ENCODE results near the gene CDK5RAP3. TPM values are rescaled to one million over a fixed set of nuclear protein-coding genes. Genes with fewer than 3 reads are reported as not detected.
A peak's percentile ranks its signal among the peaks of the same experiment; 100 is the strongest.

Gene CDK5RAP3
- total RNA-seq, 1 donor from 2014 or later = 190 TPM

DNA sequence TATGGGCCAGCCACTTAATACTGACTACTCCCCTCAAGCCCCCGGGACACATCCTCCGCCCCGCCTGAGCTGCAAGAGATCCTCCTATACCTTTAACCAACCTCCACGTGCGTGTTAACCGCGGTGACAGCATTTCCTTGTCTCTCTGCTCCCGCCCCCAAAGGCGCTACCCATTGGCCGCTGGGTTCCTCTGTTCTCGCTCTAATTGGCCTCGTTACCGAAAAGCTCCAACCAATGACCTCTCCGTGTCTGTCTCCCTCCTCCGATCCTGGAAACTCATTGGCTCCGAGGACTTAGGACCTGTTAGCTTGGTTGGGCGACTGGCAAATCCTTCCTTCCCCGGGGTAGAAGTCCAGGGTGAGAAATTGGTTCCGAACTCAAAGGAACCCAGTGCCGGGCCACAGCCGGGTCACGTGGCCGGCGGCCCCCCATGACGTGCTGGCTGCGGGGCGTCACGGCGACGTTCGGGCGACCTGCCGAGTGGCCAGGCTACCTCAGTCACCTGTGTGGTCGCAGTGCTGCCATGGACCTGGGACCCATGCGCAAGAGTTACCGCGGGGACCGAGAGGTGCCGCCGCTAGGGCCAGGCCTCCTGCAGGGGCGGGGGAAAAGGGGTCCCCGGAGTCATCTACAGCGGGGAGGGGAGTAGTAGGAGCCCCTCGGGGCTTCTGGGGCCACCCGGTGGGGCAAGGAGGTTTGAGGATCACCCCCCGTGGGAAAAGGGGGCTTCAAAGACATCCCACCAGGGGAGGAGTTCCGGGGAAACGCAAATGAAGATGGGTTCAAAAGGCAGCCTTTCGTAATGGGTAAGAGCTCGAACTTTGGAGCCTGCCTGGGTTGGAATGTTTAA lies 29.4 kb upstream of the CDK5RAP3 start, which contains the start of gene PNPO:
Gene PNPO, plus strand, starts transcription at position 326 of the 850 bp plus-strand sequence. Its CDS starts 105 bp downstream, at position 431.
- intact Hi-C loops (cut with micrococcal nuclease) = loop anchor here (1.0 to 5.0 kb wide), 10 partner anchors 8 to 951 kb away; partner anchors contain the start of genes ATP5MC1, LRRC46, MRPL10 and NFE2L1
- peaks cover 1% of the 10 kb centered on the region for H3K27me3 Mint-ChIP-seq (ENCODE audit: insufficient read depth)
- H3K27ac Mint-ChIP-seq = peak within 1 kb of the TSS; percentile 96
- peak; percentile 95 for DNase-seq (ENCODE audit: low spot score)
- peaks cover 68% of the 10 kb centered on the region for H3K4me1 Mint-ChIP-seq (ENCODE audit: low read depth)
- peaks cover 5% of the 10 kb centered on the region for H3K9me3 Mint-ChIP-seq
- H3K36me3 Mint-ChIP-seq (ENCODE audit: low read depth) = peaks cover 24% of the 10 kb centered on the region
- H3K4me3 Mint-ChIP-seq = peak within 1 kb of the TSS; percentile 92

DNA sequence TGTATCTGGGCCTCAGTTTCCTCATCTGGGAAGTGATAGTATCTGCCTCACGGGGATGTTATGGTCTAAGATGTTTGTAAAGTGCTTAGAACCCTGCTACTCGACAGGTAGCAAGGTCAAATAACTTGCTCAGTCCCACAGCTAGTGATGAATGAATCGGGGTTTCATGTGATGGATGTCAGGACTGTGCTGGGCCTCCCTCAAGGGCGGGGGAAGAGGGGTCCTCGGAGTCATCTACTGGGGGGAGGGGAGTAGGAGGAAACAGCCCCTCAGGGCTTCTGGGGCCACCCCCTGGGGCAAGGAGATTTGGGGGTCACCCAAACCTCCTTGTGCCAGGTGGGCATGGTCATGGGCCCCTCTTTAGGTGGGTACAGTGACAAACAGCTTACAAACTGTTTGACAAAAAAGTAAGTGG lies 28.8 kb upstream of the CDK5RAP3 start:
- Mint-ChIP-seq H3K4me3 (peak overlapping the region; percentile 92), H3K4me1 (ENCODE audit: low read depth) (peaks cover 68% of the 10 kb centered on the region), H3K9me3 (peaks cover 5% of the 10 kb centered on the region), H3K27me3 (ENCODE audit: insufficient read depth) (peaks cover 1% of the 10 kb centered on the region), H3K36me3 (ENCODE audit: low read depth) (peaks cover 28% of the 10 kb centered on the region), H3K27ac (peak overlapping the region; percentile 96)
- DNase-seq (ENCODE audit: low spot score) = no peak
- intact Hi-C loops (cut with micrococcal nuclease) = loop anchor here (5.0 kb wide), 2 partner anchors 220 to 950 kb away; partner anchors contain the start of gene ATP5MC1

DNA sequence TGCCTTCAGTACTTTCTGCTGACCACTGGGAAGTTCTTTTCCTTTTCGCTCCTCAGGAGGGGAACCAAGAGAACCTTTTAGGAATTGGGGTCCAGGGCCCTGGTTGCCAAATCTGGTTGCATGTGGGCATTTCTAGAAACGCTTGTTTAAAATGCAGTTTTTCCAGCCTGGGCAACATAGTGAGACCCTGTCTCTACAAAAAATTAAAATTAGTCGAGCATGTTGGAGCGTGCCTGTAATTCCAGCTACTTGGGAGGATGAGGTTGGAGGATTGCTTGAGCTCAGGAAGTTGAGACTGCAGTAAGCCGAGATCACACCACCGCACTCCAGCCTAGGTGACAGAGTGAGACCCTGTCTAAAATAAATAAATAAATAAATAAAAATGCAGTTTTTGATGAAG lies 28.3 kb upstream of the CDK5RAP3 start:
- H3K9me3 Mint-ChIP-seq = peaks cover 5% of the 10 kb centered on the region
- intact Hi-C loops (cut with micrococcal nuclease) = loop anchor here (5.0 kb wide), 2 partner anchors 220 to 950 kb away; partner anchors contain the start of gene ATP5MC1
- peaks cover 68% of the 10 kb centered on the region for H3K4me1 Mint-ChIP-seq (ENCODE audit: low read depth)

DNA sequence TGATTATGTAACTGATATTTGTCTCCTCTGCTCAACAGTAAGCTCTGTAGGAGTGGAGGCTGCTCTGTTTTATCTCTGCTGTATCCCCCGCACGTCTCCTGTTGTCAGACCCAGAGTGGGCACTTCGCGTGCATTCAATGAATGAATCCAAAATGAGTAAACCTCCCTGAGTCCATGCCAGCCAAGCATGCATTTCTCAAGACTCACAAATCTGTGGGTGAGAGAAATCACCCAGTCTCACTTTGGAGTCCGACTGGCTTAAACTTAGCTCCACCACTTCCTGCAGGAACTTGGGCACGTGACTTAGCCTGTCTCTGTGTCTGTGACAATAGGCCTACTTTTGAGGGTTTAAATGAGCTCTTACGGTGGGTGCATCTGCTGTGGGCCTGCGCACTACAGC lies 25.8 kb upstream of the CDK5RAP3 start:
- peaks cover 1% of the 10 kb centered on the region for H3K27me3 Mint-ChIP-seq (ENCODE audit: insufficient read depth)
- H3K4me1 Mint-ChIP-seq (ENCODE audit: low read depth) = peaks cover 74% of the 10 kb centered on the region
- peak overlapping the region; percentile 20 for H3K4me3 Mint-ChIP-seq
- DNase-seq (ENCODE audit: low spot score) = no peak
- H3K9me3 Mint-ChIP-seq = peaks cover 5% of the 10 kb centered on the region
- peaks cover 42% of the 10 kb centered on the region for H3K36me3 Mint-ChIP-seq (ENCODE audit: low read depth)
- H3K27ac Mint-ChIP-seq = peak overlapping the region; percentile 45
- intact Hi-C loops (cut with micrococcal nuclease) = no loop called here

More for the DNA sequence above, 28.3 kb upstream of the CDK5RAP3 start:
- H3K4me3 Mint-ChIP-seq = peak overlapping the region; percentile 92
- peaks cover 1% of the 10 kb centered on the region for H3K27me3 Mint-ChIP-seq (ENCODE audit: insufficient read depth)
- H3K36me3 Mint-ChIP-seq (ENCODE audit: low read depth) = peaks cover 30% of the 10 kb centered on the region
- DNase-seq (ENCODE audit: low spot score) = no peak
- peak overlapping the region; percentile 96 for H3K27ac Mint-ChIP-seq

DNA sequence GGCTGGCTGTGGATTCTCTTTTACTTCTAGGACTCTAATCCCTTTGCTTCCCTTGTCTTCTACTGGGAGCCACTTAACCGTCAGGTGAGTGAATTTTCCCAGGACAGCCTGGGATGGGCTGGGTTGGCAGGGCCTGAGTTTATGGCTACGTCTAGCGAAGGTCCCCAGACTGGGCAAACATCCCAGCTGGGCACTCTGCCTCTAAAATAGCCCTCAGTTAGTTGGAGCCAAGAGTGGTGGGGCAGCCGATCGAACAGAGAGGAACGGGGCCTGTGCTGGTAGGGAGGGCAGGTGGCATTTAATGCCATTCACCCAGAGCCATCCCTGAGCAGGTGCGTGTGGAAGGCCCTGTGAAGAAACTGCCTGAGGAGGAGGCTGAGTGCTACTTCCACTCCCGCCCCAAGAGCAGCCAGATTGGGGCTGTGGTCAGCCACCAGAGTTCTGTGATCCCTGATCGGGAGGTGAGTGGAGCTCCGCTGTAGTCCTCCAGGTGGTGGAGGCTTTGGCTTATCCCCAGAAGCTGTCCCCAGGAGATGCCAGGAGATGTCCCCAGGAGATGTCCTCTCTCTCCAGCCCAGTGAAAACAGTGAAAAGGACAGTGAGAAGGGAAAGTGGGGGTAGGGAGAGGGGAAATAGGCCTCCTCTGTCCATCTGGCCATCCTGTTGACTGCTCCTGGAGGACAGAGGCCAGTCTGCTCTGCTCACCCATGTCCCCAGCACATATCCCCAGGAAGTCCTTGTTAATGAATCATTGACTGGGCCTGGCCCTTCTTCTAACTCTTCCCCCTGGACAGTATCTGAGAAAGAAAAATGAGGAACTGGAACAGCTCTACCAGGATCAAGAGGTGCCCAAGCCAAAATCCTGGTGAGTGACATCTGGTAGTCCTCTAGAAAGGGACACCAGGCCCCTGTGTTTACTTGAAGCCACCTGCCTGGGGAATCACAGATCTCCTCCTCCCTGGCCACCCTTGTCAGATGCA lies 25.1 kb upstream of the CDK5RAP3 start:
- Mint-ChIP-seq H3K4me3 (no peak overlapping the region), H3K4me1 (ENCODE audit: low read depth) (peaks cover 67% of the 10 kb centered on the region), H3K9me3 (peaks cover 5% of the 10 kb centered on the region), H3K27me3 (ENCODE audit: insufficient read depth) (no peaks in the 10 kb centered on the region), H3K36me3 (ENCODE audit: low read depth) (peaks cover 42% of the 10 kb centered on the region), H3K27ac (peak overlapping the region; percentile 45)
- intact Hi-C loops (cut with micrococcal nuclease) = no loop called here
- no peak for DNase-seq (ENCODE audit: low spot score)

DNA sequence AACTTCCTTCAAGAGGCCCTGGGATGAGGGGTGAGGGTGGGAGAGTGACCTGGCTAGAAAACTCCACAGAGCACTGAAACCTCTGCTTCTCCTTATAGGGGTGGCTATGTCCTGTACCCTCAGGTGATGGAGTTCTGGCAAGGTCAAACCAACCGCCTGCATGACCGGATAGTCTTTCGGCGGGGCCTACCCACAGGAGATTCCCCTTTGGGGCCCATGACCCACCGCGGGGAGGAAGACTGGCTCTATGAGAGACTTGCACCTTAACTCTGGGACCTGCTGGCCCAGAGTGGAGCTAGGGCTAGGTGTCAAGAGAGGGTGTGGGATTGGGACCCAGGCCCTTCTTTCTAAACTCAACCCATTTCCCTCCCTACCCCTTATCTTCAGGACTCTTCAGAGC lies 24.4 kb upstream of the CDK5RAP3 start:
- H3K9me3 Mint-ChIP-seq = no peaks in the 10 kb centered on the region
- H3K4me3 Mint-ChIP-seq = no peak overlapping the region
- no peak for DNase-seq (ENCODE audit: low spot score)
- intact Hi-C loops (cut with micrococcal nuclease) = no loop called here
- H3K27me3 Mint-ChIP-seq (ENCODE audit: insufficient read depth) = no peaks in the 10 kb centered on the region
- H3K27ac Mint-ChIP-seq = no peak overlapping the region
- H3K4me1 Mint-ChIP-seq (ENCODE audit: low read depth) = peaks cover 61% of the 10 kb centered on the region
- peaks cover 37% of the 10 kb centered on the region for H3K36me3 Mint-ChIP-seq (ENCODE audit: low read depth)

DNA sequence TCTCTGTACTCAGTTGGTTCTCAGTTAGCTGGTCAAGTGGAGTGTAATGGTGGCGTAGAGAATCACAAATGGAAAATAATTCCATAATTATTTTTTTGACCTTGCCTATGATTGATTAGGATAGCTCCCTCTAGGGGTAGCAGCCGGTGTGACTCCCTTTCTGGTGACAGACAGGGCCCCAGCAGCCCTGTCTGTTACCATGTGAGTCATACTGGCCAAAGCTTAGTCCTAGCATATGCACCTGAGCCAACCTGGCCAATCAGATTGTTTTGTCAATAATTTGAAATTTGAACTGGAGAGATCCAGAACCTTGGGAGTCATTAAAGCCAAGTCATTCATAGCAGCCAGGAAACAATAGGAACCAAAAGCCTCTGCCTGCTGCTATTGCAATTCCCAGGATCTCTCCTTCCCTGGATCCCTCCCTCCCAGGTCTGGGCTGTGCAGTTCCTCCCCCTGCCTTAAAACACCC lies 23.9 kb upstream of the CDK5RAP3 start:
- no peak overlapping the region for H3K4me3 Mint-ChIP-seq
- peak overlapping the region; percentile 27 for H3K27ac Mint-ChIP-seq
- H3K4me1 Mint-ChIP-seq (ENCODE audit: low read depth) = peaks cover 59% of the 10 kb centered on the region
- intact Hi-C loops (cut with micrococcal nuclease) = loop anchor here (1.0 kb wide), 2 partner anchors 52 to 106 kb away; partner anchors contain the start of gene SCRN2
- H3K36me3 Mint-ChIP-seq (ENCODE audit: low read depth) = peaks cover 37% of the 10 kb centered on the region
- H3K9me3 Mint-ChIP-seq = no peaks in the 10 kb centered on the region
- DNase-seq (ENCODE audit: low spot score) = peak; percentile 55
- no peaks in the 10 kb centered on the region for H3K27me3 Mint-ChIP-seq (ENCODE audit: insufficient read depth)

DNA sequence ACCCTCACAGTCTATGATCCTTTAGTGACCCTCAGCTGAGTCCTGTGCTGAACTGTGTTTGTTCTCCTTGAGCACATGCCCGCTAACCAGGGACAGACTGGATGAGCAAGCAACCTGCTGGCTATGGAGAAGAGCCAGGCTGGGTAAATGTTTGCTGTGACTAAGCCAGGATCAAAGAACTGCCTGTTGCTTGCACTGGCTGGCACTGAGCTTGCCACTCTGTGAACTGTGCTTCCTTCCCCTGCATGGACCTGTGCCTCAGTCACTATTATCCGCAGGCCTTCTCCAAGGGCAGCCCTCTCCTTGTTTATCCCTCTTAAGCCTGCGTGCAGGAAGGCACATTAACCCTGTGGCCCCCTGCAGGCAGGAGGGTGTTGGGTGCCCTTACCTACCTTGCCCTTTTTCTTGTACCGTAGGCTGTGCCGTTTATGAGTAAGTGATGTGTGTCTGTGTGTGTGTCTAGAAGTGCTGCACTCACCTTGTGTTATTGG lies 22.2 kb upstream of the CDK5RAP3 start:
- Mint-ChIP-seq H3K4me1 (ENCODE audit: low read depth) (peaks cover 46% of the 10 kb centered on the region), H3K27ac (peak overlapping the region; percentile 69), H3K27me3 (ENCODE audit: insufficient read depth) (no peaks in the 10 kb centered on the region), H3K4me3 (peak overlapping the region; percentile 70), H3K9me3 (no peaks in the 10 kb centered on the region), H3K36me3 (ENCODE audit: low read depth) (peaks cover 35% of the 10 kb centered on the region)
- intact Hi-C loops (cut with micrococcal nuclease) = loop anchor here (1.0 to 2.0 kb wide), 4 partner anchors 7 to 126 kb away; partner anchors contain the start of gene PNPO
- no peak for DNase-seq (ENCODE audit: low spot score)

DNA sequence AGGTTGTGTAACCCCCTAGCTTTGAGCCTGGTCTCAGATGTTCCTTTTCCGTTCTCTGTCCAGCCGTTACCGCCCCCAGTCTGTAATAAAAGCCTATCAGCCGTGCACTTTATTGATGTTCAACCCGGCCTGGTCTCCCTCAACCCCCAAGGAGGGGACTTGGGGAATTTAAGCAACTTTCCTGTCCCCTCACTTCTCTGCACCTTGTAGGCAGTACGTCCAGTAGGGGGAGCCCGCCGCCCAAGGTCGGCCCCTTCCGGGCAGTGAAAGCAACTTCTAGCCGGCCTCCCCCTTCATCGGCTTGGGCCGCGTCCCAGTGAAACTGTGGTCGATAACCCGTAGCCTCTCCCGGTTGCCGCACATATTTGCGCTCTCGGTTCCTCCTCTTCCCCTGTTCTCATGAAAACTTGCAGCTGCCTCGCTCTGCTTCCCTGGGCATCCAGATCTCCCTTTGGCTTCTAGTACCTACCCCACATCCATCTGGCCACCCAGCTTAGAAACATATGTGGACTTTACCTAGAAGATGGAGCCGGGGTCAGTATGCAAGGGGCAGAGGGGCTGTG lies 21.6 kb upstream of the CDK5RAP3 start:
- DNase-seq (ENCODE audit: low spot score) = peak; percentile 76
- Mint-ChIP-seq H3K4me1 (ENCODE audit: low read depth) (peaks cover 41% of the 10 kb centered on the region), H3K4me3 (peak overlapping the region; percentile 70), H3K9me3 (no peaks in the 10 kb centered on the region), H3K36me3 (ENCODE audit: low read depth) (peaks cover 31% of the 10 kb centered on the region), H3K27ac (peak overlapping the region; percentile 76), H3K27me3 (ENCODE audit: insufficient read depth) (no peaks in the 10 kb centered on the region)
- intact Hi-C loops (cut with micrococcal nuclease) = loop anchor here (1.0 to 2.0 kb wide), 4 partner anchors 8 to 125 kb away; partner anchors contain the start of gene PNPO

DNA sequence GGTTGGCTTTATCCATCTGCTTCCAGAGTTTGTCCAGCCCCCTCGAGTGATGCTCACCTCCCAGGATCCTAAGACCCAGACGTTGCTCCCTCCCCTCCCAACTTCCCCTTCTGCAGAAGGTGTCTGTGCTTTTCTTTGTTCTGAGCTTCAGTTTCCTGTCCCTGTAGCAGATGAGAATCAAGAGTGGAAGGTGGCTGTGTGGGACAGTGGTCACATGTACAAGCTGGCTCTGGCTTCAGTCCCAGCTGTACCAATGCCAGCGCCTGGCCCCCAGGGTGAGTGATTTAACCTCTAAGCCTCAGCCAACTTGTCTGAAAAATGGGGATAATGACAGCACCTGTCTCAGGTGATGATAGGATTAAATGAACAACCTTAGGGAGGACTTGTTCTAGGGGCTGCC lies 21.0 kb upstream of the CDK5RAP3 start:
- no peaks in the 10 kb centered on the region for H3K27me3 Mint-ChIP-seq (ENCODE audit: insufficient read depth)
- H3K4me3 Mint-ChIP-seq = peak overlapping the region; percentile 34
- H3K4me1 Mint-ChIP-seq (ENCODE audit: low read depth) = peaks cover 34% of the 10 kb centered on the region
- H3K36me3 Mint-ChIP-seq (ENCODE audit: low read depth) = peaks cover 26% of the 10 kb centered on the region
- H3K27ac Mint-ChIP-seq = peak overlapping the region; percentile 76
- intact Hi-C loops (cut with micrococcal nuclease) = loop anchor here (1.0 to 2.0 kb wide), 4 partner anchors 9 to 124 kb away; partner anchors contain the start of gene PNPO
- no peak for DNase-seq (ENCODE audit: low spot score)
- H3K9me3 Mint-ChIP-seq = no peaks in the 10 kb centered on the region

DNA sequence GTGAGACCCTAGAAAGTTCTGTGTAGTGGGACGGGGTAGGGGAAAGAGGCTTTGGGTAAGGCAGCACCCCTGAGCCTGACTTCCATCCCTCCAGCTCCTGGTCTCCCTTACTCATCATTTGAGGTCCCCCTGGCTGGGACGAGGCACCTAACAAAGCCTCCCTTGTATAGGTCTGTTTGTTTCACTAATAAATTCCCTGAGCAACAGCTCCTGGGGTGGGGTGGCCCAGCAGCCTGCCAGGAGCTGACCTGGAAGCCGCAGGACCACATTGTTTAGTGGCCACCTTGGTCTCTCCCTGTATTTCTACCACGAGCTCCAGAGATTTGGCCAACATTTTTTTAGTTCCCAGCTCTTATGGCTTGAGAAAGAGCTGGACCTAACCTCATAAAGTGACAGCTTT lies 20.5 kb upstream of the CDK5RAP3 start:
- H3K4me1 Mint-ChIP-seq (ENCODE audit: low read depth) = peaks cover 29% of the 10 kb centered on the region
- H3K9me3 Mint-ChIP-seq = no peaks in the 10 kb centered on the region
- intact Hi-C loops (cut with micrococcal nuclease) = no loop called here
- DNase-seq (ENCODE audit: low spot score) = no peak
- no peak overlapping the region for H3K27ac Mint-ChIP-seq
- H3K4me3 Mint-ChIP-seq = no peak overlapping the region
- H3K27me3 Mint-ChIP-seq (ENCODE audit: insufficient read depth) = no peaks in the 10 kb centered on the region
- H3K36me3 Mint-ChIP-seq (ENCODE audit: low read depth) = peaks cover 21% of the 10 kb centered on the region

Measured in activated T-helper 1 cell treated with anti-CD3 and anti-CD28 coated beads, Interleukin-12 subunit alpha, Interleukin-12 subunit beta, Interleukin-2, Interleukin-4 antibody, amounts not matched to agents 30 ng/mL and 10 ng/mL and 1 ng/mL, durations not matched to agents 14 hours and 24 hours and 36 hours (primary cell).